HFF-Myc (cell line): ENCODE results near the gene ZNF277.

ENCODE experiments used
- DNase-seq: peaks from one replicate; pipeline ENCODE4 v3.0.0-alpha.2; 2011; ENCODE audit warnings: low read depth; ENCODE audit errors: extremely low read depth
- H3K4me3 ChIP-seq: replicated peaks from 2 replicates; pipeline ENCODE4 v1.5.1; 2011; ENCODE audit warnings: low read depth, mild to moderate bottlenecking, control low read depth, low read length
- CTCF ChIP-seq: IDR thresholded peaks from 2 replicates; pipeline ENCODE4 v1.5.1; 2012; ENCODE audit warnings: mild to moderate bottlenecking, low read depth, low read length, control low read depth; ENCODE audit errors: missing control alignments

Gene ZNF277

GRCh38 chr7:112206991-112207592, 597 bp downstream of the ZNF277 start:
- TF ChIP-seq CTCF: no peak
- no peak for DNase-seq
- peak overlapping the region; percentile 92 for H3K4me3 ChIP-seq

GRCh38 chr7:112207765-112208164, 1.3 kb downstream of the ZNF277 start:
- no peak for TF ChIP-seq CTCF
- no peak for DNase-seq
- H3K4me3 ChIP-seq: peak overlapping the region; percentile 92

GRCh38 chr7:112211348-112211907, 4.9 kb downstream of the ZNF277 start:
- no peak for DNase-seq
- TF ChIP-seq CTCF: no peak
- no peak overlapping the region for H3K4me3 ChIP-seq

- DNase-seq: no peak
- H3K4me3 ChIP-seq: no peak overlapping the region
- TF ChIP-seq CTCF: no peak
These were observed 6.1 kb downstream of the ZNF277 start for GRCh38 chr7:112212571-112212970.

- no peak for TF ChIP-seq CTCF
- H3K4me3 ChIP-seq: no peak overlapping the region
- DNase-seq: no peak
These were observed 7.2 kb downstream of the ZNF277 start for GRCh38 chr7:112213735-112214134.

- H3K4me3 ChIP-seq: no peak overlapping the region
- no peak for TF ChIP-seq CTCF
These were observed 7.8 kb downstream of the ZNF277 start for GRCh38 chr7:112214268-112214667.

GRCh38 chr7:112214883-112215282, 8.4 kb downstream of the ZNF277 start:
- no peak overlapping the region for H3K4me3 ChIP-seq
- TF ChIP-seq CTCF: no peak
- DNase-seq: no peak

More at GRCh38 chr7:112214268-112214667, 7.8 kb downstream of the ZNF277 start:
- no peak for DNase-seq
